ENCODE measurements around the gene CHD5.

- no peak for TF ChIP-seq POLR2A (IDR thresholded peaks at IDR 0.05; ENCODE audit: low read depth, low read length)
- no peak for TF ChIP-seq SPI1 (IDR thresholded peaks at IDR 0.05; ENCODE audit: low read depth, low read length)
- TF ChIP-seq POU2F2 (IDR thresholded peaks at IDR 0.05; ENCODE audit: low read depth, low read length) = no peak
Observed at GRCh38 chr1:6157132-6157527, 23.0 kb downstream of the CHD5 start.

All from GM12891 (cell line).